Parathyroid adenoma (tissue), 2 donors: ENCODE results near the gene PGLYRP1.

Experiments
- H2AFZ ChIP-seq: fragments of 300-600 bp; sonication (generic); one replicate; pipeline ENCODE4 v1.7.0; 2017; ENCODE audit warnings: antibody characterized with exemption, mild to moderate bottlenecking
- H3K27ac ChIP-seq: fragments of 300-600 bp; sonication (generic); one replicate; pipeline ENCODE4 v1.7.0; 2017
- H3K27me3 ChIP-seq: fragments of 300-600 bp; sonication (generic); one replicate; pipeline ENCODE4 v1.7.0; 2017; ENCODE audit warnings: low read length; ENCODE audit not compliant: control insufficient read depth, insufficient read depth
- H3K36me3 ChIP-seq: fragments of 300-600 bp; sonication (generic); one replicate; pipeline ENCODE4 v1.7.0; 2017; ENCODE audit warnings: low read length; ENCODE audit not compliant: control insufficient read depth, insufficient read depth
- H3K4me1 ChIP-seq: fragments of 300-600 bp; sonication (generic); one replicate; pipeline ENCODE4 v1.7.0; 2017; ENCODE audit warnings: control low read depth
- H3K4me2 ChIP-seq: fragments of 300-600 bp; sonication (generic); one replicate; pipeline ENCODE4 v1.7.0; 2017; ENCODE audit warnings: low read length
- H3K4me3 ChIP-seq: fragments of 300-600 bp; sonication (generic); one replicate; pipeline ENCODE4 v1.7.0; 2017; ENCODE audit warnings: low read depth, low read length
- H3K79me2 ChIP-seq: fragments of 300-600 bp; sonication (generic); one replicate; pipeline ENCODE4 v1.7.0; 2017; ENCODE audit warnings: control low read depth
- H3K9ac ChIP-seq: fragments of 300-600 bp; sonication (generic); one replicate; pipeline ENCODE4 v1.7.0; 2017; ENCODE audit warnings: mild to moderate bottlenecking
- H3K9me3 ChIP-seq: fragments of 300-600 bp; sonication (generic); one replicate; pipeline ENCODE4 v1.7.0; 2017; ENCODE audit warnings: low read length; ENCODE audit not compliant: control insufficient read depth
- CTCF ChIP-seq: fragments of 300-600 bp; sonication (generic); IDR thresholded peaks from one replicate; pipeline ENCODE4 v1.7.0; 2017; ENCODE audit warnings: antibody characterized with exemption, mild to moderate bottlenecking
- donor health status: primary hyperparathyroidism.

Gene PGLYRP1

DNA sequence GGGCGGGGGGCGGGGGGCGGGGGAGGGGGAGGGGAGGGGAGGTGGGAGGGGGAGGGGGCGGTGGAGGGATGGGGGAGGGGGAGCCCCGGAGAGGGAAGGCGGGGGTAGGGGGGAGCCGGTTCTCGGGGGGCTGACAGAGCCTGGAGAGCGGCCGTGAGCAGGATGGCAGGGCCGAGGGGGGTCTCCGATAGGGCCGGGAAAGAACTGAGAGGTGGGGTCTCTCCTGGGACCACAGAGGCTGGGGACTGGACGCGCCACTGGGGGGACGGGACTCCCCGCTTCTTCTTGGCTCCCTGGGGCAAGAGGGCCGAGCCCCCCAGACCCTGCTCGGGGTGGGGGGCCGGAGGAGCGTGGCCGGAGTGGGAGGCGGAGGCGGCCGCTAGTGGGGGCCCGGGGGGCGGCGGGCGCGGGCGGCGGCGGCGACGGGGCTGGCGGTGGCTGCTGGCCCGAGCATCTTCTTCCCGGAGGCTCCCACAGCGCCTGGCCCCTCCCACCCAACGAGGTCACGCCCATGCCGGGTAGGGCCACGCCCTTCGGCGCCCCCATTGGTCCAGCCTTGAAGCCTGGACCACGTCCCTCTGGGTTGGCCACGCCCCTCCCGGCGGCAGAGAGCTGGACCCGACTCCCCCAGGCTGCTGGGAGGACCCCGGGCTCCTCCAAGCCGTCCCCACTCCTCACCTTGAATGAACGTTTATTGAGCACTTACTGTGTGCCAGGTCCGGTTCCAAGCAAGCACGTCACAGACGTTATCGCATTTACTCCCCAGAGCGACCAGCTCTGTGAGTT is 49.1 kb downstream of the PGLYRP1 start, which contains the start of gene NOVA2:
TSS of gene NOVA2 (minus strand) at position 313 of the 786 bp plus-strand sequence. CDS start 514 bp downstream, outside the sequence.
- Histone ChIP-seq H3K4me2 (no peak within 1 kb of the TSS), H3K4me3 (no peak within 1 kb of the TSS), H3K9ac (no peak within 1 kb of the TSS), H3K79me2 (no peaks in the 10 kb centered on the region), H3K4me1 (peaks cover 5% of the 10 kb centered on the region), H3K36me3 (no peaks in the 10 kb centered on the region), H3K27me3 (no peaks in the 10 kb centered on the region), H3K9me3 (no peaks in the 10 kb centered on the region), H2AFZ (peak within 1 kb of the TSS; percentile 87), H3K27ac (peak within 1 kb of the TSS; percentile 34)
- TF ChIP-seq CTCF, result no peak

- Histone ChIP-seq H3K4me2 (no peak overlapping the region), H3K27me3 (no peaks in the 10 kb centered on the region), H3K9me3 (no peaks in the 10 kb centered on the region), H3K79me2 (no peaks in the 10 kb centered on the region), H3K27ac (no peak overlapping the region), H3K4me1 (peaks cover 5% of the 10 kb centered on the region), H3K36me3 (no peaks in the 10 kb centered on the region), H2AFZ (peak overlapping the region; percentile 87), H3K4me3 (no peak overlapping the region), H3K9ac (no peak overlapping the region)
- TF ChIP-seq CTCF, result no peak
Measured at GRCh38 chr19:45972947-45973540, 49.8 kb downstream of the PGLYRP1 start.

DNA sequence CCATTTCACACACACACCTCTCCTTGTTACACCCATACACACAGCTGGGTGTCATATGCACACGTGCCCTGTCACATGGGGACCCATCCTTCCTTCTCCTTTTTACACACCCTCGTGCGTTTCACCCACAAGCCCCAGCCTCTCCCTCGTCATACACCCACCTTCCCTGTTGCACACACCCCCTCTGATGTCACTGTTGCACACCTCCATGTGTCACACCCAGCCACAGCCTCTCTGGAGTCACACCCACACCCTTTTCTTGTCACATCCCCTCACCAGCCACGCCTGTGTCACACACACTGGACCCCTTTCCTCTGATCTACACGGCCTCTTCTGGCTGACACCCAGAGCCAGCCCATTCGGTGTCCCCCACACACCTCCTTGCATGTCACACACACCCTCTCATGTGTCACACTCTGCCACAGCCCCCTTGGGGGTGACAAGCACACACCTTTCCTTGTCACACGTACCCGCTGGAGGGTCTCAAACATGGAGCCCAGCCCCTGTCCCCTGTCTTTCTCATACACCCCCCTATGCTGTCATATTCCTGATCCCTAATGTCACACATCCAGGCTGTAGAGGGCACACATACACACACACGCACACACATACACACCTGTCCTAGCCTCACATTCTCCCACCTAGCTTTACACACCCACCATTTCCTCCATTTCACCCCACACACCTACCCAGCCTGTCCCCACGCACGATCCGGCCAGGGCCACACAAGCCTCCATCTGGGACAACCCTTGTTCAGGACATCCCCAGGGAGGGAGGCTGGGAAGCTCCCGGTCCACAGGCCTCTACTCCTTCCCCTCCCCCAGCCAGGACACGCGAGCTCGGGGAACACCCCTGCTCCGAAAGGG is 50.5 kb downstream of the PGLYRP1 start:
- Histone ChIP-seq H3K9ac (no peak overlapping the region), H3K4me1 (peaks cover 5% of the 10 kb centered on the region), H3K9me3 (no peaks in the 10 kb centered on the region), H3K36me3 (no peaks in the 10 kb centered on the region), H3K27ac (peak overlapping the region; percentile 34), H3K27me3 (no peaks in the 10 kb centered on the region), H3K4me2 (no peak overlapping the region), H3K4me3 (no peak overlapping the region), H2AFZ (peak overlapping the region; percentile 74), H3K79me2 (no peaks in the 10 kb centered on the region)
- TF ChIP-seq CTCF, result no peak

GRCh38 chr19:45971260-45971902 is 51.5 kb downstream of the PGLYRP1 start:
- H3K27ac ChIP-seq, result peak overlapping the region; percentile 51
- H3K27me3 ChIP-seq, result no peaks in the 10 kb centered on the region
- H3K4me3 ChIP-seq, result no peak overlapping the region
- no peak overlapping the region for H3K9ac ChIP-seq
- no peaks in the 10 kb centered on the region for H3K36me3 ChIP-seq
- peaks cover 5% of the 10 kb centered on the region for H3K4me1 ChIP-seq
- TF ChIP-seq CTCF, result no peak
- no peaks in the 10 kb centered on the region for H3K79me2 ChIP-seq
- no peak overlapping the region for H3K4me2 ChIP-seq
- no peak overlapping the region for H2AFZ ChIP-seq
- no peaks in the 10 kb centered on the region for H3K9me3 ChIP-seq
